NCI-H1417 (cell line): ENCODE results near the gene BCL2L15.

Experiments
- DNase-seq, 3 experiments: peaks; one replicate each; lab custom pipeline; 2025; lab: John Stamatoyannopoulos, UW

BCL2L15 gene

DNA sequence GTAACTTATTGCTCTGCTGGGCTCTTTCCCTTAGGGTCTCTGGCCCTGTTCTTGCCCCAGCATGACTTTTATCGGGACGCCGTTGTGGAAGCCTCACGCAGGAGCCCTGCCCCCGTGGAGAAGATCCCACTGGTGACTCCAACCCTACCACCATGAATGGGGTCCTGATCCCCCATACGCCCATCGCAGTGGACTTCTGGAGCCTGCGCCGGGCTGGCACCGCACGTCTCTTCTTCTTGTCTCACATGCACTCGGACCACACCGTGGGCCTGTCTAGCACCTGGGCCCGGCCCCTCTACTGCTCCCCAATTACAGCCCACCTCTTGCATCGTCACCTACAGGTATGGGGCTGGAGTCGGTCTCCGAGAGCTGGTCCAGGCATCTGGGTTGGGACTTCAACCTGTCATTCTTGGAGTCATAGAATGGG, 18.1 kb upstream of the BCL2L15 start:
- DNase-seq = peak in 2 of 3 experiments; percentile 25 to 73

DNA sequence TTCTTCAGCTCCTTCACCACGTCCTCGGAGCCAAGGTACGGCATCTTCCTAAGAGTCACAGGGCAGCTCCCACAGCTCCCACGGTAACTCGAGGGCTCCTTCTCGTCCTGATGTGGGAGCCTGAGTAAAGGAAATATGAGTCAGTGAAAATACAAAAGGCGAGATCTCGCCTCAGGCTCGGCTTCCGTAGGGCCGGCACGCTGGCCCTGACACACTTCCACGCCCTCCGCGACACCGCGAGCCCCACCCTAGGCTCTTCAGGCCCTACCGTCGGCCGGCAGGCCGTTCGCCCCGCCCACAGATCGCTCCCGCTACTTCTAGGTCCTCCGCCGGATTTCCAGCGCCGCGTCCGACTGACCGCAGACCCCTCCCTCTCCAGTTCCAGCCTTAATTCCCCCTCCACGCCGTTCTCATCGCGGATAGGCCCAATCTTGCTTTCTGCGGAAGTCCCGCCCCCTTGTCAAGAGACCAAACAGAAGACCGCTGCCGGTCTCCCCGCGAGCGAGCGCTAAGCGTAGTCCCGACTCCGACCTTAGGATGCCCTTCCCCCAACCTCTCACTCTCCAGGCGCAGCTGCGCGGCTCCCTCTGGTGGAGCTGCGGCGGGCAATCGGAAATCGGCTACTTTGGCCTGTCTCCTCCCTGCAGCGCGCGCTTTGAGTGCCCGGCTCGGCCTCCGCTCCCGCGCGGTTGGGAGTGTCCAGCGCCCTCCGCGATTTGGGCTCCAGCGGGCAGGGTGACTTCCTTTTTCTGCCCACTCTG, 17.5 kb upstream of the BCL2L15 start, which contains the start of the genes AP4B1 and DCLRE1B:
Gene AP4B1, minus strand, starts transcription at position 126 of the 761 bp plus-strand sequence. Its CDS starts 82 bp downstream, at position 44.
Gene DCLRE1B, plus strand, starts transcription at position 653 of the 761 bp plus-strand sequence. CDS start 261 bp downstream, outside the sequence.
- DNase-seq = peak; percentile 98 to 99 (median 99)

DNA sequence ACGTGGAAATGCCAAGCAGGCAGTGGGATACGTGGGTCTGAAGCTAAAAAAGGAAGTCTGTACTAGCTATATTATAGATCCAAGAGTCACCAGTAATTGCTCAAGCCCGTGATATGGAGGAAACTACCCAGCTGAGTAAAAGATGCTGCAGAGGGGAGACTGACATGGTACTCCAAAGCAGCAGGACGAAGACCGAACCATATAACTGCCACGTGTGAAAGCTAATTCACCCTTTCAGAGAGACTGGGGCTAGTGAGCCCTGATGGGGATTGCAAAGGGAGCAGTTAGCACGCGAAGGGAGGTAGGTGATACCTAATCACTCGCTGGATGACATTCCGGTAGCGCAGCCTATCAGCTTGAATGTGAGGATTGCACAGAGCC, 16.9 kb upstream of the BCL2L15 start:
- DNase-seq = peak in 2 of 3 experiments; percentile 76 to 92

DNA sequence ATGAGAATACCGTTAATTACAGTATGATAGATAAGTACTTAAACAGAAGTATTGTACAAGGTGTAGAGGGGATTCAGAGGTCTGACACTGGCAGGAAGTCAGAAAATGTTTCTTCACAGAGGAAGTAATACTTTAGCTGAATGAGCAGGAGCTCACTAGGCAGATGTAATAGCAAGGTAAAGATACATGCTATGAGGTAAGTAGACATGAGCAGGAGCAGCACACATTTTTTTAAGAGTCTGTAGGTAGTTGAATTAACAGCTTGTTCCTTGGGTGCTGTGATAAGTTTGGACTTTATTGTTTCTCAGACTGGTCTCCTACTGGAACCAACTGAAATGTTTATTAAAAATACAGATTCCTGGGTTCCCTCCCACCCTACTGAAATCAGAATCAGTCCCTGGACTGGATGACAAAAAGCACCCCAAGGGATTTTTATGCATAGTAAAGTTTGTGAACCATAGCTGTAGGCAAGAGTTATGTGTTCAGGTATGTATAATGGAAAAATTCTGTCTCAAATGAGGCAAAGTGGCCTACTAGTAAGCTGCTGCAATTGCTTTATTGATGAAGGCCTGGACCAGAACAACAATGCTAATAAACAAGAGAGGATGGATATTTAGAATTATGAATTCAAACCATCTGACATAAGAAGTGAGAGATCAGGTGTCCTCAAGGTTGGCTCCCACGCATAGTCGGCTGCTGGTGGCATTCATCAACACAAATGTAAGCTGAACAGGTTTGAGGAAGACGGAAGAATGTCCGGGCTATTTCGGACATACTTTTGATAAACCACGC, 16.3 kb upstream of the BCL2L15 start:
- DNase-seq = peak in 1 of 3 experiments; percentile 37

DNA sequence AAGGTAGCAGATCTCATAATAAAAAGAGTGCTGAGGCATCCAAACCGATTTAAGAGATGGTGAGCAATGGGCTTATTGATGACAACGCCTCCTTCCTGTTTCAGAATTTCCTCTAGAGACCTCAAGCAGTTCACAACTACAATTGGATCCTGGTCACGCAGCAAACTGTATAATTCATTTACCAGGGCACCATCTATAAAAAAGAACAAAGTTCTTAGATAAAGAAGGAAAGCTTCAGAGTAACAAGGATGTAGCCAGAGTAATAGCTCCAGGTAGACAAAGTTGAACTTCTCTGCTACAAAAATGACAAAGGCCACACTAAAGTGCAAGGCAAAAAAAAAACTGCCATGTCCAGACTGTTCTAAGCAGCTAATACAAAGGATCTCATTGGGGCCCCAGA, 13.8 kb upstream of the BCL2L15 start:
- no peak for DNase-seq

DNA sequence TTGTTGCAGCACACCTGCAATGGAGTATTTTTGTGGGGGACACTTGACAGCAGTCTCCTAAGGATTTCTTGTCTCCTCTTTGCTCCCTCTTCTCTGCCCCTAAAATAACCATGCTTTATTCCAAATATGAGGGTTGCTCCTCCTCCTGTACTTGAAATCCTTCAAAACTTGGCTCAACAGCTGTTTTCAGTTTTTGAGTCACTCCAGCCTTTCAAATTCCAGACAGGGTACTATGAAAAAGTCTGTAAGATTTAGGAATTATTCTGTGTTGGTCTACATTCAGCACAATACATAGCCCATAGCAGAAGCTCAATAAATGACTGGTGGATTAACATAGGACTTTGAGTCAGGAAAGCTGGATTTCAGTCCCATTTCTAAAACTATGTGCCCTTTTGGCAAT, 11.7 kb upstream of the BCL2L15 start:
- DNase-seq = no peak

DNA sequence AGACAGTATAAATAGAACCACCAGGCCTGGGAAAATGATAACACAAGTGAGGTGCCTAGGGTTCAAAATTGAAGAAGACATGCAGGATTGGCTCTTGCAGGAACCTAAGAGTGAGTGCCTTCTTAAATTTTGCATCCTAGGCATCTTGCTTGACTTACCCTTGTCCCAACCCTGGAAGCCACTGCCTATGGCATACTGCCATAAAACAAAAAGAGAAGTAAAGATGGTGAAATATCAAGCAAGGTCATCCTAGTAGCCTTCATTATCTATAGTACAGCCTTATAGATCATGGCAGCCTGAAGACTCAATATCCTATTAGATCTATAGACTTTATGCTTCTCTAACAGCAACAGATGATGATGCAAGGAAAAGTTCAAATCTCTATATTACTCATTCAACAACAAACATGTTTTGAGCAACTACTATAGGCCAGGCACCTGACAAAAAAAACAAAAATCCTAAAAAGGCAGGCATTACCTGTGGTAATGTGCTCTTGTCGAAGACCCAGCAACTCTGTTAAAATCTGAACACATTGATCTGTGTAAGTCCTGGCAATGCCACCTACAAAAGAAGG, 10.9 kb upstream of the BCL2L15 start:
- DNase-seq = no peak

DNA sequence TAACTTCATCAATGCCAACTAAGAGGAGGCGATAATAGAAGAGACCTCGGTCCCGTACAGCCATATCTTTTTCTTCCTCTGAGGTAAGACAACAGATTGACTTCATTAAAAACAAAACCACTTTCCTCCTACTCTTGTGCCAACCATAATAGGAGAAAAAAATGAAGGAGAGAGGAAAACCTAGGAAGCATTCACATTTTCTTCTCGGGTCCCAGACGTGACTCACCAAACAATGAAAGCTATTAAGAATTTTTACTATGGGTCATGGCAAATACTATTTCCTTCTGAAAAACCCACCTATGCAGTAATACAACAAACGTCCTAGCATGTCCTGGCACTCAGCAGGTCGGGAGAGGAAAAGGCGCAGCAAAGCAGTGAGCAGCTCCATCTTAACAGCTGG, 8.6 kb upstream of the BCL2L15 start:
- no peak for DNase-seq

DNA sequence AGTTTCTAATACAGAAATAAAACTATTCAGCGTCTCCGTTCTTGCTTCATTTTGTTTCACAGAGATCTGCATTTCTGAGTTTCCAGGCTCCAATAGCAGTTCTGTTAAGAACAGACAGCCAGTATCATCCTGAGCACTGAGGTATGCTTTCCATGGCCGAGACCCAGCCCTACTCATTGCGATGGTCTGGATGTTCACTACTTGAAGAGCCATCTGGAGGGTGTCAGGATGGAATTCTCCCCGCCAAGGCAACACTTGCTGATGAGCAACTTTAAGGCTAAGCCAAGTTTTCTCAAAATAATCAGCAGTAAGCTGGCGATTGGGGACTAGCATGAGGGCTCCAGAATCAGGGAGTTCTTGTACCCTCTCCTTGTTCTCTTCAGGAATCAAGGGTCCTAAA, 7.7 kb upstream of the BCL2L15 start:
- DNase-seq = no peak

DNA sequence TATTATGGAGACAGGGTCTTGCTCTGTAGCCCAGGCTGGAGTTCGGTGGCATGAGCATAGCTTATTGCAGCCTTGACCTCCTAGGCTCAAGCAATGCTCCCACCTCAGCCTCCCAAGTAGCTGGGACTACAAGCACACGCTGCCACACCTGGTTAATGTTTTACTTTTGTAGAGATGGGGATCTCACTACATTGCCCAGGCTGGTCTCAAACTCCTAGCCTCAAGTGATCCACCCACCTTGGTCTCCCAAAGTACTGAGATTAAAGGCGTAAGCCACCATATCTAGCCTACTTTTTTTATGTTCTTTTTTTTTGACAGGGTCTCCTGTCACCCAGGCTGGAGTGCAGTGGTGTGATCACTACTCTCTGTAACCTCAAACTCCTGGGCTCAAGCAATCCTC, 5.9 kb upstream of the BCL2L15 start:
- no peak for DNase-seq

DNA sequence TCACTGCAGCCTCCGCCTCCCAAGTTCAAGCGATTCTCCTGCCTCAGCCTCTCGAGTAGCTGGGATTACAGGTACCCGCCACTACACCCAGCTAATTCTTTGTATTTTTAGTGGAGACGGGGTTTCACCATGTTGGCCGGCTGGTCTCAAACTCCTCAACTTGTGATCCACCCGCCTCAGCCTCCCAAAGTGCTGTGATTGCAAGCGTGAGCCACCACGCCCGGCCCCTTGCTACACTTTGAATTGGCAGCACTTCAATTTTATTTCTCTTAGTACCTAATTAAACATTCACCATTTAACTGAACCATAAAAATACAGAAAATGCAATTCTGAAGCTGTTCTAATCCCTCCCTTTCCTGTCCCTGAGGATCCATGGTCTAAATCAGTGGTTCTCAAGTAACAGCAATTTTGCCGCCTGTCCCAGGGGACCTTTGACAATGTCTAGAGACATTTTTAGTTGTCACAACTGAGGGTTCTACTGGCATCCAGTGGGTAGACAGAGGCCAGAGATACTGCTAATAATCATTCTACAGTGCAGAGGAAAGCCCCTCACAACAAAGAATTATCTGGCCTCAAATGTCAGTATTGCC, 4.3 kb upstream of the BCL2L15 start:
- no peak for DNase-seq

DNA sequence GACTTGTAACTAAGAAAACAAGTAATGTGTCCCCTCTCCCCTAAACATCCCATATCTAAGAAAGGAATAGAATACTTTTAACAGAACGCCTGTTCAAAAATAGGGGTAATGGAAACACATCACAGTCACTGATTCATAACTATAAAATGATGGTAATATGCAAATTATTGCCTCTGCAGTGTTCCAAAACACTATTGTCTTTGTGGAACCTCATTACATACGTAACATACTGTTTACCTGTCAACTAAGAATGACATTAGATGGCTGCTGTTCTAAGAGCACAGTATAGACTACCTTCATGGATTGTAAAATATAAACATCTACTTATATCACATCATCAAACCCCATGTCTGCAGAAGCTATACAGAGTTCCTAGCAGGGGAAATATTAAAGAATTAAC, 3.4 kb upstream of the BCL2L15 start:
- DNase-seq = no peak

DNA sequence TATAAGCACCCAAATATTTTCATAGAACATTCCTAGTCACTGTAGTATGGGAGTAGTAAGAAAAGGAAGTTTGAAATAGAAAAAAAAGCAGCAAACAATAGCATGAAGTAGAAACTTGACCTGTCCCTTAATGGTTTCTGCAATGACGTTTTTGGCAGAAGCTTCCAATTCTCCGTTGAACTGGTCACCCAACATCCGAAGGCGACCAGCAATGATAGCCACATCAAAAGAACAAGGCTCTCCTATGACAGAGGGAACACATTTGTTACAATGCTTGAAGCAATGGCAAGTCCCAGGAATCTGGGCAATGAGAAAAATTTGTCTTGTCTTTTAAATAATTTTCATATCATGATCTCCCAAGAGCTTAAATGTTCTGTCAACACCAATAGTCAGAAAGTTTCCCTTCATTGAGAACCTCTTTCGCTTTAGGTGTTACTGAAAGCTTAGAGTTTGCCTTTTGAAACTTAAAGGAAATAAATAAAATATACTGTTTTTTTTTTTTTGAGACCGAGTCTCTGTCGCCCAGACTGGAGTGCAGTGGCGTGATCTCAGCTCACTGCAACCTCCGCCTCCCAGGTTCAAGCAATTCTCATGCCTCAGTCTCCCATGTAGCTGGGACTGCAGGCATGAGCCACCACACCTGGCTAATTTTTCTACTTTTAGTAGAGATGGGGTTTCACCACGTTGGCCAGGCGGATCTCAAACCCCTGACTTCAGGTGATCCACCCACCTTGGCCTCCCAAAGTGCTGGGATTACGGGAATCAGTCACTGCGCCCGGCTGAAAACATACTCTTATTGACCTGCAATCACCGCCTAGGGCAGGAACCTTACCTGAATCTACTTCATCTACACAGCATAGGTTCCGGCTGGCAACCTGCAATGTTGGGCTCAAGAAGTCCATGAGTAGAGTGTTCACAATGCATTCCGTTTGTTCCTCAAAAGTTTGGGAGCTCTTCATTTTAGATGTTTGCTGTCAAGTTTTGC, 672 bp downstream of the BCL2L15 start:
- no peak for DNase-seq

DNA sequence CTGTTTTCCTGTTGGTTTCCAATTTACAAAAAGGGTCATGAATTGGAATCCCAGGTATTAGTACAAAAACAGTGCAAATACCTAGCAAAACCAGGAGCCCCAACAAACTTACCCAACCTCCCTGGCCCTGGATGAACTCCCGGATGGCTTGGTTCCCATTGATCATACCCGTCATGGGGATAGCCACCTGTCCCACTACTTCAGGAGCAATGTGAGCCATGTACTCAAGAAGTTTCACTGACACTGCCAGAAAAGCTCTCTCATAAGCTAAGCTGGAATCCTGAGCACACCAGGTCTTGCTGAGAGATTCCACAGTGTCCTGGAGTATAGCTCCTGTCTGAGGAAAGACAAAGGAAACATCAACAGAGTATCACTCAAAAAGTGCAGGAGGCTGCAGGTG, 5.7 kb downstream of the BCL2L15 start:
- no peak for DNase-seq

DNA sequence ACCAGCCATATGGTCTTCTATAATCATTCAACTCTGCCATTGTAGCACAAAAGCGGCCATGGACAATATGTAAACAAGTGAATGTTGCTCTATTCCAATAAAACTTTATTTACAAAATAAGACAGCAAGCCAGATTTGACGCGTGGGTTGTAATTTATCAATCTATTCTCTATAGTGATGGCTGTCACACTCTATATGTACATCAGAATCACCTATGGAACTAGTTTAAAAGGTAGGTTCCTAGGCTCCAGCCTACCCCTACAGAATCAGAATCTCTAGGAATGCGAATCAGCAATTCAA, 7.7 kb downstream of the BCL2L15 start:
- no peak for DNase-seq

DNA sequence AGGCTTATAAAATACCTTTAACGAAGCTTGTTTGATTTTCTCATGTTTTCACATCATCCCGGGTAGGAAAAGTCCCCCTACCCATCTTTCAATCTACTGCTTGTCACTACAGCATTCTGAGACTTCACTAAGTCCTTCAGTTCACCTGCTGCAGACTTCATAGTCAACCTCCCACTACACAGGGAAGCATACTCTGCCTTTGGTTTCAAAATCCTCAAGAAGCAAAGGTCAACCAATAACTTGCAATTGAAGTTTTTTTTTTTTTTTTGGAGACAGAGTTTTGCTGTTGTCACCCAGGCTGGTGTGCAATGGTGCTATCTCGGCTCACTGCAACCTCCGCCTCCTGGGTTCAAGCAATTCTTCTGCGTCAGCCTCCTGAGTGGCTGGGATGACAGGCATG, 11.2 kb downstream of the BCL2L15 start:
- no peak for DNase-seq

DNA sequence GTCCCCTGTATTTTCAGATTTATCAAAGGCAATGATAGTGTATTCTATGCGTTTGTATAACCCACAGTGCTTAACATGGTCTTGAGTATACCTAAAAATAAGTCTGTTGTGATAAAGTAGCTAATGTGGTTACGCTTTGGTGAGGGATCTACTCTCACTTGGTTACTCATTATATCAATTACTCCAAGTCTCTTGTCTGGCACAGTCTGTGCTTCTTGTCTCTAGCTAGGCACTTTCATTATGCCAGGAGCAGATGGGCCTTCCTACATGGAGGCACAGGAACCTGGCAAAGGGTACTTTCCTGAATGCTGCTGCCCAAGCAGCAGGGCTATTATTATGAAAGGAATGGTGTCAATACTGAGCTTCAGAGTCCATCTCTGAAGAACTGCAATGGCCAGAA, 11.7 kb downstream of the BCL2L15 start:
- no peak for DNase-seq

DNA sequence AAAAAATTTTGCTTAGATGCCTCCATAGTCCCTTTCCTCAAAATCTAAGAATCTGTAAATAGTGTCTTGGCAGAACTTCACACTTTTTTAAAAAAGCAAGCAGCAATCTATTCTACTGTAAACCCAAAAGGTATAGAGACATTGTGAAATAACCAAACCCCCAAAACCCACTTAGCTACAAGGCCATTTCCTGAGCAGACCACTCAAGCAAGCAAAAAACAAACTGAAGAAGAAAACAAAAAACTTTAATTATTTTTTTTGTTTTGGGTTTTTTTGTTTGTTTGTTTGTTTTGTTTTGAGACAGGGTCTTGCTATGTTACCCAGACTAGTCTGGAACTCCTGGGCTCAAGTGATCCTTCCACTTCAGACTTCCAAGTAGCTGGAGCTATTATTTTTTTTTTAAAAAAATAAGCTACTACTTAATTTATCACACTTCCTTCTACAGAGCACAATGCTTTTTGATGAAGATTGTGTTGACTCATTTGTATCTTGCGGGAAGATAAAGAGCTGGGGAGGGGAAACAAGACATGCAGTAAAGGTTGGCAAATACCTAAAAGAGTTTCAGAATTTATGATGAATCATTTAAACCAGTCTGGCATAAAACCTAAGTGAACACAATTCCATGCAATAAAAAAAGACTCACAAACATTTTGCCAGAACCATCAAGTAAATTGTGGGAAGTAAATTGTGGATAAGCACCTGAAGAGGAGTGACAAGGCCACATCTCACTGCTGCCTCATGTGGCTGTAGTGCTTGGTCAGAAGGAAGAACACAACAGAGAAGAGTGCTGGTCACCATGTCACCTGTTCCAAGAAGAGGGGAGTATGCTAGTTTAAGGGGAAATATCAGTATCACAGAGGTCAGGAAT, 13.1 kb downstream of the BCL2L15 start:
- no peak for DNase-seq

DNA sequence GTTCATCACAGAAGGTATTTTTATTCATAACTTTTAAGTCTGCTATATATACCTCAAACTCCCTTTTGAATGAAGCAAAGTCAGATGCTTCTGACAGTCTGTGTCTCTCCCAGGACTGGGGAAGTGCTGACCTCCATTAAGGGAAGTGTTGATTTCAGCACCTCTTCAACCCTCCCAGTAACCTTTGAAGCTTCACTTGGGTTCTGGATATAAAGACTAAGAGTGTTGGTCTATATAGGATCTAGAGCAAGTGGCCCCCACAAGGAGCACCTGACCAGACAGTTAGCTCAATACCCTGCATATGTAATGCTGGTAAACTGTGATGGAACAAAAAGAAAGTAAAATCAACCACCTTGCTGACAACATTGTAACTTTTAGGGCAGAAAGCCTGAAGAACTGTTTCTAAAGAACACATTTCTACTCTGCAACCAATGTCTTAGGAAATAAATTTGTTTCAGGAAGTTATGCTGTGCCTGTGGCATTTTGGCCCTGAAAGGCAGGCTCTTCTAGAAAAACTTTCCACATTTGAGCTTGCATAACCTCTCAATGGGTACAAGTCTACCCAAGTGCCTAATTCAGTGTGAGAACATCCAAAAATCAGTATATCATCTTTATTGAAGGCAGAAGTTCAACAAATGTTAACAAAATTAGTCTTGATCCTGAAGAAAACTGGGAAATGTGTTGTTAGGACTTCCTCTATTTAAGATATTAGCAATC, 15.0 kb downstream of the BCL2L15 start:
- DNase-seq = no peak
